ENCODE results near the gene TOP3B. TPM values are rescaled to one million over a fixed set of nuclear protein-coding genes. Genes with fewer than 3 reads are reported as not detected.
A peak's percentile ranks its signal among the peaks of the same experiment; 100 is the strongest.

The TOP3B gene
- total and polyA plus RNA-seq, 9 of the 15 experiments (the other 6 are each of a cell fraction or from before 2014, with no cell fraction given): 3.0 to 188 (median 112) TPM

GRCh38 chr22:21947040-21948014 is 35.3 kb downstream of the TOP3B start (continued):
- TF ChIP-seq HDAC3 (IDR thresholded peaks at IDR 0.05; ENCODE audit: borderline replicate concordance, partially characterized antibody) (no peak), PRDM10 (IDR thresholded peaks at IDR 0.05; ENCODE audit: partially characterized antibody) (no peak), BCOR (IDR thresholded peaks at IDR 0.05) (no peak), ZNF431 (CRISPR knock-in tag; IDR thresholded peaks at IDR 0.05) (no peak), GABPB2 (CRISPR knock-in tag; conservative IDR thresholded peaks at IDR 0.05) (no peak), POLR2A (conservative IDR thresholded peaks at IDR 0.05) (no peak), FOXP1 (CRISPR knock-in tag; IDR thresholded peaks at IDR 0.05) (no peak), ZNF280B (CRISPR knock-in tag; IDR thresholded peaks at IDR 0.05) (no peak), ETV5 (CRISPR knock-in tag; IDR thresholded peaks at IDR 0.05; ENCODE audit: low read depth) (no peak), PCBP1 (IDR thresholded peaks at IDR 0.05; ENCODE audit: low read depth, low read length, poor library complexity, severe bottlenecking) (no peak), SMAD1 (IDR thresholded peaks at IDR 0.05; ENCODE audit: low read depth, low read length, partially characterized antibody) (peak; percentile 36), TRIM25 (IDR thresholded peaks at IDR 0.05; ENCODE audit: borderline replicate concordance) (no peak), SRF (CRISPR knock-in tag; IDR thresholded peaks at IDR 0.05) (no peak), ZBTB34 (CRISPR knock-in tag; IDR thresholded peaks at IDR 0.05) (no peak), ATF1 (CRISPR knock-in tag; IDR thresholded peaks at IDR 0.05) (no peak), ATF1 (tag; IDR thresholded peaks at IDR 0.05) (no peak), VEZF1 (CRISPR knock-in tag; IDR thresholded peaks at IDR 0.05) (no peak), ZNF507 (tag; conservative IDR thresholded peaks at IDR 0.05) (no peak)
